ENCODE data around the gene CDA. TPM values are rescaled to one million over a fixed set of nuclear protein-coding genes. Genes with fewer than 3 reads are reported as not detected.

Gene CDA
- 15.9 TPM for polyA plus RNA-seq (2013, experiment 1 of 2)
- 19.8 TPM for polyA plus RNA-seq (2013, experiment 2 of 2)

GRCh38 chr1:20588634-20589225 lies at the start of gene CDA:
CDA (plus strand) TSS chr1:20589097; CDS start chr1:20589130, 33 bp downstream.
- H3K27ac ChIP-seq (ENCODE audit: low read depth, low read length), result no peak within 1 kb of the TSS
- no peaks in the 10 kb centered on the region for H3K9me3 ChIP-seq (ENCODE audit: insufficient read depth, low read depth, low read length)
- no peaks in the 10 kb centered on the region for H3K36me3 ChIP-seq (ENCODE audit: insufficient read depth, low read length)
- H3K4me3 ChIP-seq (ENCODE audit: low read length), result peak within 1 kb of the TSS; percentile 41
- 22% methylated on average over 11 of the region's 11 CpGs for WGBS
- H3K9ac ChIP-seq (ENCODE audit: low read depth, low read length), result no peak within 1 kb of the TSS
- H3K4me1 ChIP-seq (ENCODE audit: insufficient read depth, low read length), result peaks cover 11% of the 10 kb centered on the region
- H3K27me3 ChIP-seq (ENCODE audit: insufficient read depth, low read length), result no peaks in the 10 kb centered on the region

- no peaks in the 10 kb centered on the region for H3K9me3 ChIP-seq (ENCODE audit: insufficient read depth, low read depth, low read length)
- no peak overlapping the region for H3K27ac ChIP-seq (ENCODE audit: low read depth, low read length)
- peaks cover 39% of the 10 kb centered on the region for H3K27me3 ChIP-seq (ENCODE audit: insufficient read depth, low read length)
- H3K4me3 ChIP-seq (ENCODE audit: low read length), result no peak overlapping the region
- H3K36me3 ChIP-seq (ENCODE audit: insufficient read depth, low read length), result no peaks in the 10 kb centered on the region
- WGBS, result 87% methylated on average over 1 of the region's 1 CpG
- H3K9ac ChIP-seq (ENCODE audit: low read depth, low read length), result no peak overlapping the region
- H3K4me1 ChIP-seq (ENCODE audit: insufficient read depth, low read length), result no peaks in the 10 kb centered on the region
Measured at GRCh38 chr1:20540281-20540680, 48.6 kb upstream of the CDA start.

GRCh38 chr1:20546637-20547036 lies 42.3 kb upstream of the CDA start:
- Histone ChIP-seq H3K36me3 (ENCODE audit: insufficient read depth, low read length) (no peaks in the 10 kb centered on the region), H3K4me3 (ENCODE audit: low read length) (no peak overlapping the region), H3K9ac (ENCODE audit: low read depth, low read length) (no peak overlapping the region), H3K4me1 (ENCODE audit: insufficient read depth, low read length) (no peaks in the 10 kb centered on the region), H3K9me3 (ENCODE audit: insufficient read depth, low read depth, low read length) (no peaks in the 10 kb centered on the region), H3K27me3 (ENCODE audit: insufficient read depth, low read length) (peaks cover 45% of the 10 kb centered on the region), H3K27ac (ENCODE audit: low read depth, low read length) (no peak overlapping the region)
- WGBS, result 88% methylated on average over 3 of the region's 3 CpGs

GRCh38 chr1:20551161-20551560 lies 37.7 kb upstream of the CDA start:
- Histone ChIP-seq H3K27ac (ENCODE audit: low read depth, low read length) (no peak overlapping the region), H3K4me1 (ENCODE audit: insufficient read depth, low read length) (peaks cover 4% of the 10 kb centered on the region; the same call in 1 of the 2 replicates), H3K9ac (ENCODE audit: low read depth, low read length) (no peak overlapping the region), H3K27me3 (ENCODE audit: insufficient read depth, low read length) (peaks cover 70% of the 10 kb centered on the region), H3K4me3 (ENCODE audit: low read length) (no peak overlapping the region), H3K36me3 (ENCODE audit: insufficient read depth, low read length) (no peaks in the 10 kb centered on the region), H3K9me3 (ENCODE audit: insufficient read depth, low read depth, low read length) (no peaks in the 10 kb centered on the region)
- WGBS, result 97% methylated on average over 2 of the region's 3 CpGs

- Histone ChIP-seq H3K27ac (ENCODE audit: low read depth, low read length) (no peak within 1 kb of the TSS), H3K36me3 (ENCODE audit: insufficient read depth, low read length) (no peaks in the 10 kb centered on the region), H3K27me3 (ENCODE audit: insufficient read depth, low read length) (peaks cover 80% of the 10 kb centered on the region), H3K9ac (ENCODE audit: low read depth, low read length) (peak within 1 kb of the TSS; percentile 78), H3K4me1 (ENCODE audit: insufficient read depth, low read length) (peaks cover 4% of the 10 kb centered on the region; the same call in 1 of the 2 replicates), H3K4me3 (ENCODE audit: low read length) (peak within 1 kb of the TSS; percentile 69), H3K9me3 (ENCODE audit: insufficient read depth, low read depth, low read length) (no peaks in the 10 kb centered on the region)
- 3% methylated on average over 45 of the region's 47 CpGs for WGBS
Measured at GRCh38 chr1:20551945-20552727, 36.8 kb upstream of the CDA start, which contains the start of gene FAM43B. FAM43B (plus strand) TSS chr1:20552573; CDS start chr1:20552974, 401 bp downstream.

- Histone ChIP-seq H3K27me3 (ENCODE audit: insufficient read depth, low read length) (peaks cover 86% of the 10 kb centered on the region), H3K9me3 (ENCODE audit: insufficient read depth, low read depth, low read length) (no peaks in the 10 kb centered on the region), H3K4me3 (ENCODE audit: low read length) (peak overlapping the region; percentile 69), H3K4me1 (ENCODE audit: insufficient read depth, low read length) (peaks cover 4% of the 10 kb centered on the region; the same call in 1 of the 2 replicates), H3K36me3 (ENCODE audit: insufficient read depth, low read length) (no peaks in the 10 kb centered on the region), H3K27ac (ENCODE audit: low read depth, low read length) (no peak overlapping the region), H3K9ac (ENCODE audit: low read depth, low read length) (no peak overlapping the region; the same call in 1 of the 2 replicates)
- 1% methylated on average over 82 of the region's 82 CpGs for WGBS
Measured at GRCh38 chr1:20552728-20553445, 36.0 kb upstream of the CDA start.

GRCh38 chr1:20555025-20555757 lies 33.7 kb upstream of the CDA start:
- Histone ChIP-seq H3K9ac (ENCODE audit: low read depth, low read length) (no peak overlapping the region), H3K36me3 (ENCODE audit: insufficient read depth, low read length) (no peaks in the 10 kb centered on the region), H3K27ac (ENCODE audit: low read depth, low read length) (no peak overlapping the region), H3K4me3 (ENCODE audit: low read length) (no peak overlapping the region), H3K4me1 (ENCODE audit: insufficient read depth, low read length) (peaks cover 4% of the 10 kb centered on the region; the same call in 1 of the 2 replicates), H3K9me3 (ENCODE audit: insufficient read depth, low read depth, low read length) (no peaks in the 10 kb centered on the region), H3K27me3 (ENCODE audit: insufficient read depth, low read length) (peaks cover 88% of the 10 kb centered on the region)
- WGBS, result 87% methylated on average over 7 of the region's 7 CpGs

GRCh38 chr1:20555758-20556120 lies 33.2 kb upstream of the CDA start:
- Histone ChIP-seq H3K4me1 (ENCODE audit: insufficient read depth, low read length) (peaks cover 4% of the 10 kb centered on the region; the same call in 1 of the 2 replicates), H3K4me3 (ENCODE audit: low read length) (no peak overlapping the region), H3K9ac (ENCODE audit: low read depth, low read length) (no peak overlapping the region), H3K36me3 (ENCODE audit: insufficient read depth, low read length) (no peaks in the 10 kb centered on the region), H3K27me3 (ENCODE audit: insufficient read depth, low read length) (peaks cover 89% of the 10 kb centered on the region), H3K27ac (ENCODE audit: low read depth, low read length) (no peak overlapping the region), H3K9me3 (ENCODE audit: insufficient read depth, low read depth, low read length) (no peaks in the 10 kb centered on the region)
- 88% methylated on average over 4 of the region's 4 CpGs for WGBS

GRCh38 chr1:20558191-20558590 lies 30.7 kb upstream of the CDA start:
- Histone ChIP-seq H3K4me3 (ENCODE audit: low read length) (no peak overlapping the region), H3K9ac (ENCODE audit: low read depth, low read length) (no peak overlapping the region), H3K4me1 (ENCODE audit: insufficient read depth, low read length) (peaks cover 4% of the 10 kb centered on the region; the same call in 1 of the 2 replicates), H3K9me3 (ENCODE audit: insufficient read depth, low read depth, low read length) (no peaks in the 10 kb centered on the region), H3K27ac (ENCODE audit: low read depth, low read length) (no peak overlapping the region), H3K36me3 (ENCODE audit: insufficient read depth, low read length) (no peaks in the 10 kb centered on the region), H3K27me3 (ENCODE audit: insufficient read depth, low read length) (peaks cover 71% of the 10 kb centered on the region)
- WGBS, result 92% methylated on average over 5 of the region's 5 CpGs

- H3K4me1 ChIP-seq (ENCODE audit: insufficient read depth, low read length), result no peaks in the 10 kb centered on the region
- H3K27me3 ChIP-seq (ENCODE audit: insufficient read depth, low read length), result peaks cover 43% of the 10 kb centered on the region
- WGBS, result 83% methylated on average over 1 of the region's 1 CpG
- H3K27ac ChIP-seq (ENCODE audit: low read depth, low read length), result no peak overlapping the region
- H3K9ac ChIP-seq (ENCODE audit: low read depth, low read length), result no peak overlapping the region
- no peaks in the 10 kb centered on the region for H3K9me3 ChIP-seq (ENCODE audit: insufficient read depth, low read depth, low read length)
- H3K4me3 ChIP-seq (ENCODE audit: low read length), result no peak overlapping the region
- H3K36me3 ChIP-seq (ENCODE audit: insufficient read depth, low read length), result no peaks in the 10 kb centered on the region
Measured at GRCh38 chr1:20560966-20561365, 27.9 kb upstream of the CDA start.
